ENCODE data around the gene OSBPL3. TPM values are rescaled to one million over a fixed set of nuclear protein-coding genes. Genes with fewer than 3 reads are reported as not detected.

Gene OSBPL3
- total RNA-seq, 1 donor from 2014 or later: 9.8 TPM

DNA sequence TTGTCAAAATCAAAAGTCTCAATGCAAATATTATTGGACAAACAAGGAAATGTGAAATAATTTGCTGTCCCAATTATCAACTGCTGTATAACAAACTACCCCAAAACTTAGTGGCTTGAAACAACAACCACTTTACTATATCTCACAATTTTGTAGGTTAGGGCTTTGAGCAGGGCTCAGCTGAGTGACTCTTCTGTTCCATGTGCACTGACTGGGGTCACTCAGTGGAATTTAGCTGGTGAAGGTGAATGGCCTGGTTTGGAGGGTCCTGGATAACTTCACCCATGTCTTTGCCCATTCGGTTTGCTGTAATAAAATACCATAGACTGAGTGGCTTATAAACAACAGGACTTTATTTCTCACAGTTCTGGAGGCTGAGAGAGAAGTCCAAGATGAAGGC, 219.0 kb downstream of the OSBPL3 start:
- TF ChIP-seq, protein P1, sequence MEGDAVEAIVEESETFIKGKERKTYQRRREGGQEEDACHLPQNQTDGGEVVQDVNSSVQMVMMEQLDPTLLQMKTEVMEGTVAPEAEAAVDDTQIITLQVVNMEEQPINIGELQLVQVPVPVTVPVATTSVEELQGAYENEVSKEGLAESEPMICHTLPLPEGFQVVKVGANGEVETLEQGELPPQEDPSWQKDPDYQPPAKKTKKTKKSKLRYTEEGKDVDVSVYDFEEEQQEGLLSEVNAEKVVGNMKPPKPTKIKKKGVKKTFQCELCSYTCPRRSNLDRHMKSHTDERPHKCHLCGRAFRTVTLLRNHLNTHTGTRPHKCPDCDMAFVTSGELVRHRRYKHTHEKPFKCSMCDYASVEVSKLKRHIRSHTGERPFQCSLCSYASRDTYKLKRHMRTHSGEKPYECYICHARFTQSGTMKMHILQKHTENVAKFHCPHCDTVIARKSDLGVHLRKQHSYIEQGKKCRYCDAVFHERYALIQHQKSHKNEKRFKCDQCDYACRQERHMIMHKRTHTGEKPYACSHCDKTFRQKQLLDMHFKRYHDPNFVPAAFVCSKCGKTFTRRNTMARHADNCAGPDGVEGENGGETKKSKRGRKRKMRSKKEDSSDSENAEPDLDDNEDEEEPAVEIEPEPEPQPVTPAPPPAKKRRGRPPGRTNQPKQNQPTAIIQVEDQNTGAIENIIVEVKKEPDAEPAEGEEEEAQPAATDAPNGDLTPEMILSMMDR (IDR thresholded peaks at IDR 0.05; ENCODE audit: unreplicated experiment): no peak
- H3K4me1 Mint-ChIP-seq: peaks cover 6% of the 10 kb centered on the region
- H3K9me3 Mint-ChIP-seq: no peaks in the 10 kb centered on the region
- H3K27ac Mint-ChIP-seq: no peak overlapping the region
- no peaks in the 10 kb centered on the region for H3K36me3 Mint-ChIP-seq
- no peak overlapping the region for H3K4me3 Mint-ChIP-seq
- no peak for DNase-seq (ENCODE audit: low spot score in 2 of 2, unreplicated experiment in 2 of 2)
- H3K27me3 Mint-ChIP-seq (ENCODE audit: low read depth): peaks cover 54% of the 10 kb centered on the region

DNA sequence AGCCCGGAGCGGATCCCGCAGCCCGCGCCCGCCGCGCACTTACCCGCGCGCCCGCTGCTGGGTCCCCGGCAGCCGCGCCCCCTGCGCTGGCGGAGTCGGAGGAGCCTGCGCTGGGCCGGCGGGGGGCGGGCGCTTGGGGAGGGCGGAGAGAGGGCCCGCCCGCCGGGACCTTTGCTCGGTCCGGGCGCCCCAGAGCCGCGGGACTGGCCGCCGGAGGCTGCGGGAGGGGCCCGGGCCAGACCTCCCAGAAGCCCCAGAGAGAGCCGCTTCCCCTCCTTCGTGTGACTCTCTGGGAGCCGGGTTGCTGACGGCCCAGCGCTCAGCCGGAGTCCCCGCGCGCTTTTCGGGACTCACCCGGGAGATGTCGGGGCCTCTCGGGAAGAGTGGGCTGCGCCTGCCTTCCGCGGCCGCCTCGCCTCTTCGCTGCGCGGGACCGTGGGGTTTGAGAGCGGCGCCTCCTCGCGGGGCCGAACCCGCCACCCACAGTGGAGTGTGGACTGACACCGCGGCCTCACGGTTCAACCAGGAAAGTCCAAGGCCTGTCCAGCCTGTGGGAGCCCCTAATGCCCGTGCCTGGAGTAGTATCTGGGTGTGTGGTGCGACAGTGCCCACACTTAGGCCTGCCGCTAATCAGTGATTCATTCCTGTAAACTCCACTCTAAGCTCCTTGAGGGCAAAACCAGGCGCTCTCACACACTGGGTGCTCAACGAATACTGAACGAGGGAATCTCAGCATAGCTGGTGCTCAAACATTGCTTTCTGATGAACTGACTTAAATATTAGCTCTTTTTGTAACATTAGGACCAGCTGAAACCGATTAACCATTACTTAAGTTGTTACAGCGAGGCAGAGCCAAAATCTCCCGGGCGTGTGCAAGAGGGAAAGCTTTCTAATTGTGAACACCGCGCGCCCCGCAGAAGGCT, 222.4 kb downstream of the OSBPL3 start, which contains the start of gene GSDME:
GSDME (minus strand) TSS at position 112 of the 923 bp plus-strand sequence. CDS start 7,690 bp downstream, outside the sequence.
- peaks cover 7% of the 10 kb centered on the region for H3K4me1 Mint-ChIP-seq
- peak in 1 of 2 experiments; percentile 44 for DNase-seq (ENCODE audit: low spot score in 2 of 2, unreplicated experiment in 2 of 2)
- no peaks in the 10 kb centered on the region for H3K36me3 Mint-ChIP-seq

DNA sequence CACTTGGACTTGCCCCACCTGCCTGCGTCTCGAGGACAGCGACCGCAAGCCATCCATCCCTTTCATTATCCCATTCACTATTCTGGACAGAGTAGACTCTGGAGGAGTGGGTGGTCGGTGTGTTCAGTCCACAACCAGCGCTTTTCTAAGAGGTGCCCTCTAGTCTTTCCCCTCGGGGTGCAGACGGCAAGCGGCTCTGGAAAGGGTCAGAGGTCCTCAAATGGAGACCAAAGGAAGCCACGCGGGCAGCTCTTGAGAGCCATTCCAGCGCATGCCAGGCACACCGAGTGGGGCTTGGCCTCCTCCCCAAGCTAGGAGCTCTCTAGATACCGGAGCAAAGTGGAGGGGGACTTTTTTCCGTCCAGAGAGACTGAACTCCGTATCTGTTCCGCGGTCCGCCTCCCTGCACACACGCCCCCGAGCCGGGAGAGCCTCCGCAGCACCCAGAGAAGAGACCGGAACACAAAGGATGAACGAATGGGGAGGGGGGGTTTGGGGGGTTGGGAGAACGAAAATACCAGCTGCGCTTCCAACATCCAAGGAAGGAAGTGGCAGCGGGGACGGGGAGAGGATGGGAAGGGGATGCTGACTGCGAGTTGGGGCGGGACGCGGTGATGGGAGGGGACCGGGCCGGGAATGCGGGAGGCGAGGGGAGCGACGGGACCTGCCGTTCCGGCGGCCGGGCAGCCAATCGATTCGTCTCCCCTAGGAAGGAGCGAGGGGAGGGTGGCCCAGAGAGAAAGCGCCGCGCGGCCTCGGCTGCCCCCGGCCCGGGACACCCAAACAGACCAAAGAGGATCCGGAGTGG, 223.2 kb downstream of the OSBPL3 start:
- TF ChIP-seq, protein P1 (IDR thresholded peaks at IDR 0.05; ENCODE audit: unreplicated experiment): no peak
- Mint-ChIP-seq H3K4me1 (peaks cover 14% of the 10 kb centered on the region), H3K27ac (peak overlapping the region; percentile 80), H3K27me3 (ENCODE audit: low read depth) (peaks cover 49% of the 10 kb centered on the region), H3K36me3 (no peaks in the 10 kb centered on the region), H3K9me3 (no peaks in the 10 kb centered on the region), H3K4me3 (peak overlapping the region; percentile 87)
- peak in 1 of 2 experiments; percentile 67 for DNase-seq (ENCODE audit: low spot score in 2 of 2, unreplicated experiment in 2 of 2)

More for the DNA sequence above, 222.4 kb downstream of the OSBPL3 start, which contains the start of gene GSDME:
- no peaks in the 10 kb centered on the region for H3K9me3 Mint-ChIP-seq
- peak within 1 kb of the TSS; percentile 80 for H3K27ac Mint-ChIP-seq
- TF ChIP-seq, protein P1 (IDR thresholded peaks at IDR 0.05; ENCODE audit: unreplicated experiment): no peak
- peak within 1 kb of the TSS; percentile 87 for H3K4me3 Mint-ChIP-seq
- H3K27me3 Mint-ChIP-seq (ENCODE audit: low read depth): peaks cover 51% of the 10 kb centered on the region

DNA sequence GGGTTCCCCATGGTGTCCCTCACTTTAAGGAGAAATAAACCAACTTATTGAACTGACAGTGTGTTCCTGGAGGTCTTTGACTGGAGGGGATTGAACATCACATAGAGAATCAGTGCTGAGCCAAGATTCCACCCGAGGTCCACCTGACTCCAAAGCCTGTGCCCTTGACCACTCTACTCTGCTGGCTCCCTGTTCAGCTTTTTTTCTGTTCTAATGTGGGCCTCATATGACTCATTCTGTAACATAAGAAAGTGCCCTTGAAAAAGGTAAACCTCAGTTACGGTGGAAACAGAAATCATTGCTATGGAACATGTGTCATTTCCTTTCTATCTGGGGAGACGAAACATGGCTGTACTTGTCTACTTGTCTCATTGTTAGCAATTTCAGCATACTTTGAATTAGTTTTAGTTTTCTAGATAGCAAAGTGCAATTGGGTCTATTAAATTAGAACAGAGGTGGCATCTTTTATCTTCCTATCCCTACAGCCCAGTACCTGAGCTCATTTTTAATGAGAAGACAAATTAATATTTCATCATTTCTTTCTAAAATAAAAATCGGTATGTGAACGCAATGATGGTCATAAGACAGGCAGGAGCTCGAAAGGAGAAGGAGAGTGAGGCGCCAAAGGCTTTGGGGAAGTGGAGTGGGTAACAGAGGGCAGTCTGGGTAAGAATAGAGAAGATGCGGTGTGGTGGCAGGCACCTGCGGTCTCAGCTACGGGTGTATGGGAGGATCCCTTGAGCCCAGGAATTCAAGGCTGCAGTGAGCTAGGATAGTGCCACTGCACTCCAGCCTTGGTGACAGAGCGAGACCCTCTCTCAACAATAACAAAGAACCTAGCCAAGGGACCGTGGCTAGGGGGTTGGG, 224.2 kb downstream of the OSBPL3 start:
- Mint-ChIP-seq H3K27me3 (ENCODE audit: low read depth) (peaks cover 41% of the 10 kb centered on the region), H3K4me3 (peak overlapping the region; percentile 87), H3K4me1 (peaks cover 17% of the 10 kb centered on the region), H3K36me3 (no peaks in the 10 kb centered on the region), H3K9me3 (no peaks in the 10 kb centered on the region), H3K27ac (no peak overlapping the region)
- TF ChIP-seq, protein P1 (IDR thresholded peaks at IDR 0.05; ENCODE audit: unreplicated experiment): no peak
- DNase-seq (ENCODE audit: low spot score in 2 of 2, unreplicated experiment in 2 of 2): no peak
